PC-9 (cell line): ENCODE results near the gene TACC3. TPM values are rescaled to one million over a fixed set of nuclear protein-coding genes. Genes with fewer than 3 reads are reported as not detected.

Experiments
- BruUV-seq: library from RNA; stranded (reverse); fragments of 400-500 nt; replicated peaks from 2 replicates; lab custom pipeline; 2021; lab: Mats Ljungman, UMichigan
- CTCF ChIA-PET: fragments of 300-600 bp; sonication (Branson Sonifier 250); formaldehyde crosslinking; loops from one replicate; lab custom pipeline; 2022; ENCODE audit warnings: antibody characterized with exemption; lab: Charles Lee
- POLR2A ChIA-PET: fragments of 300-600 bp; sonication (Branson Sonifier 250); formaldehyde crosslinking; loops from one replicate; lab custom pipeline; 2022; ENCODE audit warnings: antibody characterized with exemption; ENCODE audit not compliant: unreplicated experiment; lab: Charles Lee
- DNase-seq, 2 experiments: peaks; one replicate each; pipeline versions ENCODE4 v3.0.0 to v3.0.0-alpha.2; 2015 to 2022; ENCODE audit warnings: mixed read lengths in 1 of 2
- H2AFZ ChIP-seq: fragments of 200-600 bp; sonication (generic); 2 replicates; pipeline ENCODE4 v1.8.1; 2017; ENCODE audit warnings: antibody characterized with exemption
- H3F3A ChIP-seq: fragments of 200-600 bp; sonication (generic); 2 replicates; pipeline ENCODE4 v1.8.1; 2017; ENCODE audit warnings: antibody characterized with exemption, mild to moderate bottlenecking, low read depth; ENCODE audit not compliant: insufficient read depth
- H3K27ac ChIP-seq: fragments of 200-600 bp; sonication (generic); 2 replicates; pipeline ENCODE4 v1.6.1; 2016; ENCODE audit warnings: mixed run types
- H3K27me3 ChIP-seq: fragments of 200-600 bp; sonication (generic); 2 replicates; pipeline ENCODE4 v1.6.1; 2016; ENCODE audit warnings: low read depth, mixed run types; ENCODE audit not compliant: insufficient read depth
- H3K36me3 ChIP-seq: fragments of 200-600 bp; sonication (generic); 2 replicates; pipeline ENCODE4 v1.6.1; 2016; ENCODE audit warnings: low read depth, mixed run types
- H3K4me1 ChIP-seq: fragments of 200-600 bp; sonication (generic); replicated peaks from 2 replicates; pipeline ENCODE4 v1.6.1; 2016; ENCODE audit warnings: mixed run types; ENCODE audit not compliant: insufficient read depth
- H3K4me2 ChIP-seq: fragments of 200-600 bp; sonication (generic); 2 replicates; pipeline ENCODE4 v1.6.1; 2017; ENCODE audit warnings: mixed run types
- H3K4me3 ChIP-seq: fragments of 200-600 bp; sonication (generic); 2 replicates; pipeline ENCODE4 v1.6.1; 2016; ENCODE audit warnings: mixed run types
- H3K79me2 ChIP-seq: fragments of 200-600 bp; sonication (generic); 2 replicates; pipeline ENCODE4 v1.6.1; 2017; ENCODE audit warnings: low read depth, mixed run types
- H3K9me2 ChIP-seq: fragments of 200-600 bp; sonication (generic); 2 replicates; pipeline ENCODE4 v1.8.1; 2017; ENCODE audit warnings: mild to moderate bottlenecking; ENCODE audit not compliant: insufficient read depth
- H3K9me3 ChIP-seq: fragments of 200-600 bp; sonication (generic); 2 replicates; pipeline ENCODE4 v1.8.1; 2016; ENCODE audit warnings: low read depth; ENCODE audit not compliant: insufficient read depth
- H4K20me1 ChIP-seq: fragments of 200-600 bp; sonication (generic); 2 replicates; pipeline ENCODE4 v1.8.1; 2017; ENCODE audit not compliant: insufficient read depth
- EZH2 ChIP-seq: fragments of 200-600 bp; sonication (generic); IDR thresholded peaks from 2 replicates; pipeline ENCODE4 v1.8.0; 2017; ENCODE audit warnings: antibody characterized with exemption, low read depth
- intact Hi-C: fragments of 100-400 bp; cut with micrococcal nuclease; formaldehyde crosslinking; loops from one replicate; pipeline ENCODE4 v1.10.0; 2022; ENCODE audit not compliant: unreplicated experiment
- total RNA-seq: library from RNA; stranded (reverse); gene quantifications from 2 replicates; pipeline ENCODE4 v1.2.3, GENCODE V29; 2021
- TF ChIP-seq, protein P1 (sequence below): fragments of 200-600 bp; sonication (generic); conservative IDR thresholded peaks from 2 replicates; pipeline ENCODE4 v1.6.1; 2017; ENCODE audit warnings: mixed run types, antibody characterized with exemption, mild to moderate bottlenecking, moderate library complexity

Gene TACC3
- total RNA-seq, 1 experiment from 2014 or later: 134 TPM

DNA sequence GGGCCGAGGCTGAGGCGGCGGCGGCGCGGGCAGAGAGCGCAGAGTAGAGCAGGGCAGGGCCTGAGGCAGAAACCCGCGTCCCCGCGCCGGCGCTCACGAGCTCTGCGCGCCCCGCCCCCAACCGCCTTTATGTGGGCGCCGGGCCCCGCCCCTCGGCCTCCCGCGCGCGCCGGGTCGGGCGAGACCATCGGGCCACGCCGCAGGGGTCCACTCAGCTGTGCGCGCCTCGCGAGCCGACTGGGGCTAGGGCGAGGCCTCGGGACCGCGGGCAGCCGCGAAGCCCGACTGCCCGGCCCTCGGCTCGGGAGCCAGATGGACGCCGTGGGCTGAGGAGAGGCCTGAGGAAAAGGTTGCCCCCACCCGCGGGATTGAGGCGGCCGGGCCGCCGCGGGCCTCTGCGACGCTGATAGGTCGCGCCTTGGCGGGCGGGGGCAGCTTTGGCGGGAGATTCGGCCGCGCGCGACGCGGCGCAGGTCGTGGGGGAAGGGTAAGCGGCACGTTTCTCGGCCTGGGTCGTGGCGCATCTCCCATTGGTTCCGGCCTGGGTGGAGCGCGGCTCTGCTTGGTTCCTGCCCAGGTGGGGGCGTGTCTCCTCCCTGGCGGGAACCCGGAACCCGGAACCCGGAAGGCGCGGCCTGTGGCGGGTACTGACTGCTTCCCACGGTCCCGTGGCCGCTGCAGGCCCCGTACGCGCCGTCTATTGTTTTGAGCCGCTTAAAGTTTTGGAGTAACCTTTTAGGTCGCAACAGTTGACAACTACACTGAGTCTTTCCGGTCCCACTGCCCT, 8.9 kb upstream of the TACC3 start, which contains the start of gene SLBP:
Gene SLBP, minus strand, starts transcription at position 104 of the 787 bp plus-strand sequence. CDS start 131 bp downstream, outside the sequence.
- Histone ChIP-seq H3K27ac (peak within 1 kb of the TSS; percentile 96), H4K20me1 (peaks cover 45% of the 10 kb centered on the region), H3K79me2 (peaks cover 86% of the 10 kb centered on the region), H3K27me3 (no peaks in the 10 kb centered on the region), H3K9me2 (no peaks in the 10 kb centered on the region), H3K9me3 (no peaks in the 10 kb centered on the region), H3F3A (peaks cover 28% of the 10 kb centered on the region; the same call in 1 of the 2 replicates), H3K36me3 (peaks cover 10% of the 10 kb centered on the region; the same call in 1 of the 2 replicates), H3K4me3 (peak within 1 kb of the TSS; percentile 71), H3K4me1 (peaks cover 20% of the 10 kb centered on the region), H3K4me2 (peak within 1 kb of the TSS; percentile 81), H2AFZ (peak within 1 kb of the TSS; percentile 81)
- CTCF ChIA-PET: interaction anchor here (0.5 kb wide), 1 partner anchor 365 kb away, joined by 3 read pairs; the partner anchor contains the start of gene UVSSA
- no peak for TF ChIP-seq EZH2
- TF ChIP-seq, protein P1, sequence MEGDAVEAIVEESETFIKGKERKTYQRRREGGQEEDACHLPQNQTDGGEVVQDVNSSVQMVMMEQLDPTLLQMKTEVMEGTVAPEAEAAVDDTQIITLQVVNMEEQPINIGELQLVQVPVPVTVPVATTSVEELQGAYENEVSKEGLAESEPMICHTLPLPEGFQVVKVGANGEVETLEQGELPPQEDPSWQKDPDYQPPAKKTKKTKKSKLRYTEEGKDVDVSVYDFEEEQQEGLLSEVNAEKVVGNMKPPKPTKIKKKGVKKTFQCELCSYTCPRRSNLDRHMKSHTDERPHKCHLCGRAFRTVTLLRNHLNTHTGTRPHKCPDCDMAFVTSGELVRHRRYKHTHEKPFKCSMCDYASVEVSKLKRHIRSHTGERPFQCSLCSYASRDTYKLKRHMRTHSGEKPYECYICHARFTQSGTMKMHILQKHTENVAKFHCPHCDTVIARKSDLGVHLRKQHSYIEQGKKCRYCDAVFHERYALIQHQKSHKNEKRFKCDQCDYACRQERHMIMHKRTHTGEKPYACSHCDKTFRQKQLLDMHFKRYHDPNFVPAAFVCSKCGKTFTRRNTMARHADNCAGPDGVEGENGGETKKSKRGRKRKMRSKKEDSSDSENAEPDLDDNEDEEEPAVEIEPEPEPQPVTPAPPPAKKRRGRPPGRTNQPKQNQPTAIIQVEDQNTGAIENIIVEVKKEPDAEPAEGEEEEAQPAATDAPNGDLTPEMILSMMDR: no peak
- POLR2A ChIA-PET: interaction anchor here (0.6 to 0.7 kb wide), 3 partner anchors 15 to 636 kb away, joined by 3 to 6 read pairs (median 4); no protein-coding TSS in a partner anchor
- intact Hi-C loops: loop anchor here (2.0 kb wide), 1 partner anchor 14 kb away; no protein-coding TSS in a partner anchor
- no TSS peak for BruUV-seq
- DNase-seq: peak; percentile 90 to 98

GRCh38 chr4:1713003-1713851, 8.1 kb upstream of the TACC3 start:
- Histone ChIP-seq H3K4me2 (peak overlapping the region; percentile 81), H3K79me2 (peaks cover 86% of the 10 kb centered on the region), H3F3A (peaks cover 31% of the 10 kb centered on the region; the same call in 1 of the 2 replicates), H3K9me3 (no peaks in the 10 kb centered on the region), H3K27ac (peak overlapping the region; percentile 96), H3K4me1 (peaks cover 20% of the 10 kb centered on the region), H2AFZ (peak overlapping the region; percentile 81), H3K4me3 (peak overlapping the region; percentile 71), H3K9me2 (no peaks in the 10 kb centered on the region), H4K20me1 (peaks cover 40% of the 10 kb centered on the region), H3K36me3 (peaks cover 9% of the 10 kb centered on the region; the same call in 1 of the 2 replicates), H3K27me3 (no peaks in the 10 kb centered on the region)
- intact Hi-C loops: loop anchor here (2.0 kb wide), 1 partner anchor 14 kb away; no protein-coding TSS in a partner anchor
- CTCF ChIA-PET: interaction anchor here (0.6 to 0.7 kb wide), 2 partner anchors 76 to 353 kb away, joined by 3 to 4 read pairs; no protein-coding TSS in a partner anchor
- POLR2A ChIA-PET: interaction anchor here (0.6 kb wide), 1 partner anchor 32 kb away, joined by 3 read pairs; no protein-coding TSS in a partner anchor
- BruUV-seq: TSS peak; percentile 63
- TF ChIP-seq, protein P1: no peak; the same call in 1 of the 2 replicates
- TF ChIP-seq EZH2: no peak
- DNase-seq: peak in 1 of 2 experiments; percentile 71
